GM23338 (cell line): ENCODE measurements around the gene ERBB4. TPM values are rescaled to one million over a fixed set of nuclear protein-coding genes. Genes with fewer than 3 reads are reported as not detected.

Experiments
- ATAC-seq: fragments of 200-7000 bp; cut with Tn5 transposase; 3 replicates; pipeline ENCODE4 v1.9.1; 2020
- DNase-seq: peaks from one replicate; pipeline ENCODE4 v3.0.0-alpha.2; 2015; ENCODE audit warnings: low spot score
- H2AFZ ChIP-seq: fragments of 200-600 bp; sonication (generic); 2 replicates; pipeline ENCODE4 v1.8.0; 2016; ENCODE audit warnings: antibody characterized with exemption, mild to moderate bottlenecking, moderate library complexity
- H3F3A ChIP-seq: fragments of 200-600 bp; sonication (generic); replicated peaks from 2 replicates; pipeline ENCODE4 v1.8.0; 2017; ENCODE audit warnings: antibody characterized with exemption, mixed run types, low read depth
- H3K27ac ChIP-seq: fragments of 200-600 bp; sonication (generic); 2 replicates; pipeline ENCODE4 v1.6.1; 2016; ENCODE audit warnings: low read depth
- H3K27me3 ChIP-seq: fragments of 200-600 bp; sonication (generic); 2 replicates; pipeline ENCODE4 v1.8.0; 2016; ENCODE audit warnings: mild to moderate bottlenecking, mixed run types, moderate library complexity; ENCODE audit not compliant: insufficient read depth
- H3K36me3 ChIP-seq: fragments of 200-600 bp; sonication (generic); 2 replicates; pipeline ENCODE4 v1.8.0; 2016; ENCODE audit warnings: mild to moderate bottlenecking; ENCODE audit not compliant: insufficient read depth
- H3K4me1 ChIP-seq: fragments of 200-600 bp; sonication (generic); 2 replicates; pipeline ENCODE4 v1.8.0; 2016; ENCODE audit warnings: mild to moderate bottlenecking, moderate library complexity; ENCODE audit not compliant: insufficient read depth
- H3K4me2 ChIP-seq: fragments of 200-600 bp; sonication (generic); 2 replicates; pipeline ENCODE4 v1.7.1; 2017; ENCODE audit warnings: mixed run types
- H3K4me3 ChIP-seq: fragments of 200-600 bp; sonication (generic); 2 replicates; pipeline ENCODE4 v1.6.1; 2016; ENCODE audit warnings: mixed run types
- H3K79me2 ChIP-seq: fragments of 200-600 bp; sonication (generic); replicated peaks from 2 replicates; pipeline ENCODE4 v1.8.0; 2017; ENCODE audit warnings: mild to moderate bottlenecking; ENCODE audit not compliant: insufficient read depth
- H3K9me2 ChIP-seq: fragments of 200-600 bp; sonication (generic); 2 replicates; pipeline ENCODE4 v1.8.0; 2017; ENCODE audit not compliant: insufficient read depth
- H4K20me1 ChIP-seq: fragments of 200-600 bp; sonication (generic); replicated peaks from 2 replicates; pipeline ENCODE4 v1.8.0; 2017; ENCODE audit warnings: mild to moderate bottlenecking; ENCODE audit not compliant: insufficient read depth
- H3K27ac Mint-ChIP-seq: 2 replicates; pipeline ENCODE4 v1.8.0; 2020; ENCODE audit warnings: inconsistent platforms, mild to moderate bottlenecking, moderate library complexity, mixed read lengths
- H3K27me3 Mint-ChIP-seq: 3 replicates; pipeline ENCODE4 v1.8.0; 2022; ENCODE audit warnings: low read depth, mild to moderate bottlenecking, moderate library complexity, mixed read lengths, inconsistent platforms; ENCODE audit not compliant: insufficient read depth, poor library complexity
- H3K36me3 Mint-ChIP-seq: 3 replicates; pipeline ENCODE4 v1.8.0; 2021; ENCODE audit warnings: low read depth, mild to moderate bottlenecking, inconsistent platforms, moderate library complexity, mixed read lengths
- H3K4me1 Mint-ChIP-seq: 3 replicates; pipeline ENCODE4 v1.8.0; 2020; ENCODE audit warnings: mild to moderate bottlenecking, inconsistent platforms, mixed read lengths
- H3K4me3 Mint-ChIP-seq: 3 replicates; pipeline ENCODE4 v1.8.0; 2021; ENCODE audit warnings: moderate library complexity, mild to moderate bottlenecking, inconsistent platforms, mixed read lengths
- H3K9me3 Mint-ChIP-seq: 3 replicates; pipeline ENCODE4 v1.8.0; 2020; ENCODE audit warnings: moderate library complexity, mild to moderate bottlenecking, inconsistent platforms, mixed read lengths
- CTCF ChIP-seq, 2 experiments: fragments of 200-600 bp in 1 of 2; sonication (generic) in 1 of 2; conservative IDR thresholded peaks; 2 replicates each; pipeline versions ENCODE4 v1.5.1 to v1.6.1; 2016 to 2017; ENCODE audit warnings: antibody characterized with exemption in 2 of 2, low read depth in 2 of 2, mild to moderate bottlenecking in 2 of 2, moderate library complexity in 1 of 2
- ETS1 ChIP-seq: IDR thresholded peaks from 2 replicates; pipeline ENCODE4 v1.6.1; 2016; ENCODE audit warnings: antibody characterized with exemption
- EZH2 ChIP-seq: fragments of 200-600 bp; sonication (generic); IDR thresholded peaks from one replicate; pipeline ENCODE4 v1.8.0; 2017; ENCODE audit warnings: antibody characterized with exemption, mild to moderate bottlenecking, low read depth; ENCODE audit not compliant: unreplicated experiment
- EZH2phosphoT487 ChIP-seq: fragments of 200-600 bp; sonication (generic); IDR thresholded peaks from one replicate; pipeline ENCODE4 v1.8.1; 2018; ENCODE audit warnings: antibody characterized with exemption; ENCODE audit not compliant: unreplicated experiment
- JUNB ChIP-seq: IDR thresholded peaks from one replicate; pipeline ENCODE4 v1.6.1; 2016; ENCODE audit warnings: antibody characterized with exemption; ENCODE audit not compliant: unreplicated experiment
- NANOG ChIP-seq: IDR thresholded peaks from 2 replicates; pipeline ENCODE4 v1.6.1; 2016; ENCODE audit warnings: antibody characterized with exemption, borderline replicate concordance
- POLR2AphosphoS5 ChIP-seq: IDR thresholded peaks from 2 replicates; pipeline ENCODE4 v1.6.1; 2016; ENCODE audit warnings: antibody characterized with exemption, low read depth
- REST ChIP-seq: IDR thresholded peaks from one replicate; pipeline ENCODE4 v1.6.1; 2018; ENCODE audit warnings: antibody characterized with exemption; ENCODE audit not compliant: unreplicated experiment
- STAT1 ChIP-seq: IDR thresholded peaks from one replicate; pipeline ENCODE4 v1.6.1; 2016; ENCODE audit warnings: antibody characterized with exemption; ENCODE audit not compliant: unreplicated experiment
- ZNF114 ChIP-seq: fragments of 250-450 bp; sonication (Bioruptor Pico); IDR thresholded peaks from 2 replicates; pipeline ENCODE4 v1.5.0; 2020; ENCODE audit warnings: mild to moderate bottlenecking, moderate library complexity
- ZNF331 ChIP-seq: fragments of 250-450 bp; sonication (Bioruptor Pico); IDR thresholded peaks from 2 replicates; pipeline ENCODE4 v1.5.0; 2020; ENCODE audit warnings: low read depth, mild to moderate bottlenecking, moderate library complexity
- ZNF462 ChIP-seq: fragments of 250-450 bp; sonication (Bioruptor Pico); IDR thresholded peaks from 2 replicates; pipeline ENCODE4 v1.5.0; 2020; ENCODE audit warnings: mild to moderate bottlenecking, moderate library complexity
- polyA plus RNA-seq: library from polyadenylated mRNA; unstranded; fragments of >200 nt; fragmentation: Nextera tagmentation; extraction: Ambion mirVana; gene quantifications from 2 replicates; pipeline ENCODE4 v1.2.1, GENCODE V29; 2016
- total RNA-seq: library from RNA; depleted of rRNA; stranded (reverse); fragments of >200 nt; shearing (Covaris generic); gene quantifications from 2 replicates; pipeline ENCODE4 v1.2.3, GENCODE V29; 2014

ERBB4 gene
- total and polyA plus RNA-seq, 2 experiments from 2014 or later, result 0.73 to 1.1 TPM

GRCh38 chr2:211665299-211665698 is 873.3 kb downstream of the ERBB4 start:
- H3K27ac Mint-ChIP-seq, result peak overlapping the region; percentile 58; the same call in 1 of the 2 replicates
- no peak overlapping the region for H3K4me3 ChIP-seq
- no peaks in the 10 kb centered on the region for H3K27me3 Mint-ChIP-seq
- H3K79me2 ChIP-seq, result no peaks in the 10 kb centered on the region
- DNase-seq (no peak), ATAC-seq (no peak)
- H3K4me1 Mint-ChIP-seq, result peaks cover 19% of the 10 kb centered on the region
- H3F3A ChIP-seq, result no peaks in the 10 kb centered on the region
- TF ChIP-seq POLR2AphosphoS5 (no peak), REST (no peak), JUNB (no peak), ETS1 (no peak), ZNF114 (CRISPR knock-in tag) (no peak), ZNF462 (CRISPR knock-in tag) (no peak), EZH2phosphoT487 (no peak), EZH2 (no peak), CTCF (conservative IDR thresholded peaks at IDR 0.05; ENCODE audit: low read depth in 2 of 2) (no peak), NANOG (no peak), STAT1 (no peak), ZNF331 (CRISPR knock-in tag) (no peak)
- H2AFZ ChIP-seq, result no peak overlapping the region
- H3K4me1 ChIP-seq, result peaks cover 23% of the 10 kb centered on the region
- no peak overlapping the region for H3K27ac ChIP-seq
- no peaks in the 10 kb centered on the region for H3K36me3 ChIP-seq
- no peak overlapping the region for H3K4me2 ChIP-seq
- no peaks in the 10 kb centered on the region for H4K20me1 ChIP-seq
- H3K27me3 ChIP-seq, result no peaks in the 10 kb centered on the region
- no peaks in the 10 kb centered on the region for H3K36me3 Mint-ChIP-seq
- no peaks in the 10 kb centered on the region for H3K9me3 Mint-ChIP-seq
- no peak overlapping the region for H3K4me3 Mint-ChIP-seq
- H3K9me2 ChIP-seq, result no peaks in the 10 kb centered on the region
